Stimulated activated CD8-positive, alpha-beta memory T cell treated with anti-CD3 and anti-CD28 coated beads, Interleukin-15, amount 100 ng/mL, for 24 hours (primary cell): Measurements from ENCODE around the gene TFDP2.
"Not testable (repeated sequence)": the region's sequence is repeated elsewhere in the genome, so short reads cannot be mapped to it uniquely, and the experiment has no call there.

Experiments used
- DNase-seq: peaks from one replicate; pipeline ENCODE4 v3.0.0-alpha.2; 2020; ENCODE audit warnings: low read depth

TFDP2 gene

GRCh38 chr3:141921316-141921715 is 228.0 kb downstream of the TFDP2 start:
- DNase-seq = no peak

- DNase-seq = no peak
Measured at GRCh38 chr3:141920701-141921100, 228.6 kb downstream of the TFDP2 start.

GRCh38 chr3:141915766-141916165 is 233.6 kb downstream of the TFDP2 start:
- DNase-seq = no peak

GRCh38 chr3:141915016-141915415 is 234.3 kb downstream of the TFDP2 start:
- no peak for DNase-seq

GRCh38 chr3:141914311-141914710 is 235.0 kb downstream of the TFDP2 start:
- no peak for DNase-seq

- no peak for DNase-seq
Measured at GRCh38 chr3:141913150-141913811, 236.1 kb downstream of the TFDP2 start.

- DNase-seq = not testable (repeated sequence)
Measured at GRCh38 chr3:141909986-141910385, 239.4 kb downstream of the TFDP2 start.

- DNase-seq = no peak
Measured at GRCh38 chr3:141909408-141909807, 239.9 kb downstream of the TFDP2 start.

GRCh38 chr3:141905129-141905528 is 244.2 kb downstream of the TFDP2 start:
- no peak for DNase-seq

- no peak for DNase-seq
Measured at GRCh38 chr3:141904203-141904602, 245.1 kb downstream of the TFDP2 start.

GRCh38 chr3:141901914-141902313 is 247.4 kb downstream of the TFDP2 start:
- no peak for DNase-seq

GRCh38 chr3:141900343-141900742 is 249.0 kb downstream of the TFDP2 start:
- DNase-seq = no peak

GRCh38 chr3:141898908-141899307 is 250.4 kb downstream of the TFDP2 start:
- DNase-seq = no peak

- no peak for DNase-seq
Measured at GRCh38 chr3:141895731-141896130, 253.6 kb downstream of the TFDP2 start.

GRCh38 chr3:141894524-141895176 is 254.7 kb downstream of the TFDP2 start:
- DNase-seq = no peak
